Stimulated activated CD4-positive, alpha-beta T cell treated with anti-CD3 and anti-CD28 coated beads, Interleukin-15, amount 100 ng/mL, for 1 hour (primary cell): ENCODE results near the gene OR11H1.
"Not testable (repeated sequence)": the region's sequence is repeated elsewhere in the genome, so short reads cannot be mapped to it uniquely, and the experiment has no call there.

Experiments used
- DNase-seq, 2 donors: peaks; one replicate each; pipeline ENCODE4 v3.0.0-alpha.2; 2020; ENCODE audit warnings: low read depth in 1 of 2, low spot score in 1 of 2

OR11H1 gene, protein sequence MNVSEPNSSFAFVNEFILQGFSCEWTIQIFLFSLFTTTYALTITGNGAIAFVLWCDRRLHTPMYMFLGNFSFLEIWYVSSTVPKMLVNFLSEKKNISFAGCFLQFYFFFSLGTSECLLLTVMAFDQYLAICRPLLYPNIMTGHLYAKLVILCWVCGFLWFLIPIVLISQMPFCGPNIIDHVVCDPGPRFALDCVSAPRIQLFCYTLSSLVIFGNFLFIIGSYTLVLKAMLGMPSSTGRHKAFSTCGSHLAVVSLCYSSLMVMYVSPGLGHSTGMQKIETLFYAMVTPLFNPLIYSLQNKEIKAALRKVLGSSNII

GRCh38 chr22:15527892-15528291, at the start of gene OR11H1:
OR11H1 (plus strand) TSS chr22:15528192; CDS start chr22:15528192, 0 bp downstream.
- DNase-seq, result not testable (repeated sequence)

- not testable (repeated sequence) for DNase-seq
These were observed 18.0 kb upstream of the OR11H1 start for GRCh38 chr22:15509967-15510366.

GRCh38 chr22:15515896-15516295, 12.1 kb upstream of the OR11H1 start:
- DNase-seq, result not testable (repeated sequence)

GRCh38 chr22:15553767-15554166, 25.8 kb downstream of the OR11H1 start:
- DNase-seq, result not testable (repeated sequence)

GRCh38 chr22:15563461-15563860, 35.5 kb downstream of the OR11H1 start:
- DNase-seq, result not testable (repeated sequence)

DNA sequence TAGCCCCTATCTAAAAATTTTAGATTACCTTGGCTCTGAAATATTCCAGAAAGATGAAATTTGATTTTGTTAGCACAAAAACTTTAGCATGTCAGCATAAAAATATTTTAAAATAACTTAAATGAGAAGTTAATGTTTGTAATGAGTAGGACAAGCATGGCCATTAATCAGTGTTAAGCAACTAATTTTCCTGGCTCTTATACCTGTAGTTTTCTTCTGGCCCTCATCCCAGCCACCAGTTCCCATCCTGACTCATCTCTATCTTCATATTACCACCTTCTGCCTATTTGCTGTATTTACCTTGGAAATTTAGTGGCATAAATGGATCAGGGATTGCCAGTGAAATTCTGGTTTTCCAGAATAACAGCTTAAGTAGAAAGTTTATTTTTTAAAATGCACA, 37.1 kb downstream of the OR11H1 start:
- DNase-seq, result not testable (repeated sequence)
